ENCODE measurements around the gene HSD3B7.
A peak's percentile ranks its signal among the peaks of the same experiment; 100 is the strongest.
"Not testable (repeated sequence)": the region's sequence is repeated elsewhere in the genome, so short reads cannot be mapped to it uniquely, and the experiment has no call there.

HSD3B7 gene

GRCh38 chr16:30984669-30985400, at the start of gene HSD3B7:
TSS of gene HSD3B7 (plus strand) at chr16:30985207. CDS start at chr16:30985659, 452 bp downstream.
- DNase-seq (ENCODE audit: low spot score): peak; percentile 79

GRCh38 chr16:30937692-30938091, 47.3 kb upstream of the HSD3B7 start:
- DNase-seq (ENCODE audit: low spot score): no peak

GRCh38 chr16:30939571-30939970, 45.4 kb upstream of the HSD3B7 start:
- DNase-seq (ENCODE audit: low spot score): not testable (repeated sequence)

- DNase-seq (ENCODE audit: low spot score): peak; percentile 74
These were observed 43.2 kb upstream of the HSD3B7 start for GRCh38 chr16:30941600-30942425.

- DNase-seq (ENCODE audit: low spot score): no peak
These were observed 42.6 kb upstream of the HSD3B7 start for GRCh38 chr16:30942426-30942806.

GRCh38 chr16:30944352-30944751, 40.7 kb upstream of the HSD3B7 start:
- no peak for DNase-seq (ENCODE audit: low spot score)

GRCh38 chr16:30946671-30947540, 38.1 kb upstream of the HSD3B7 start:
- DNase-seq (ENCODE audit: low spot score): no peak

- DNase-seq (ENCODE audit: low spot score): no peak
These were observed 37.5 kb upstream of the HSD3B7 start for GRCh38 chr16:30947541-30947858.

GRCh38 chr16:30947859-30948666, 36.9 kb upstream of the HSD3B7 start:
- DNase-seq (ENCODE audit: low spot score): no peak

- DNase-seq (ENCODE audit: low spot score): peak; percentile 39
These were observed 36.0 kb upstream of the HSD3B7 start, which contains the start of gene ORAI3 for GRCh38 chr16:30948667-30949649. TSS of gene ORAI3 (plus strand) at chr16:30949068. CDS start at chr16:30949290, 222 bp downstream.

- peak; percentile 22 for DNase-seq (ENCODE audit: low spot score)
These were observed 35.1 kb upstream of the HSD3B7 start for GRCh38 chr16:30949650-30950515.

GRCh38 chr16:30950516-30951065, 34.4 kb upstream of the HSD3B7 start:
- no peak for DNase-seq (ENCODE audit: low spot score)

- no peak for DNase-seq (ENCODE audit: low spot score)
These were observed 33.8 kb upstream of the HSD3B7 start for GRCh38 chr16:30951193-30951592.

- DNase-seq (ENCODE audit: low spot score): no peak
These were observed 33.3 kb upstream of the HSD3B7 start for GRCh38 chr16:30951750-30952149.

GRCh38 chr16:30953111-30953510, 31.9 kb upstream of the HSD3B7 start:
- no peak for DNase-seq (ENCODE audit: low spot score)

GRCh38 chr16:30953511-30954124, 31.4 kb upstream of the HSD3B7 start:
- DNase-seq (ENCODE audit: low spot score): peak; percentile 68

GRCh38 chr16:30954993-30955392, 30.0 kb upstream of the HSD3B7 start:
- DNase-seq (ENCODE audit: low spot score): no peak

All from CD4-positive, alpha-beta T cell treated with Interleukin-2 at 100 ng/mL for 4 hours (primary cell).